Measurements from ENCODE around the gene CRYBG2.
"Not testable (repeated sequence)": the region's sequence is repeated elsewhere in the genome, so short reads cannot be mapped to it uniquely, and the experiment has no call there.

DNA sequence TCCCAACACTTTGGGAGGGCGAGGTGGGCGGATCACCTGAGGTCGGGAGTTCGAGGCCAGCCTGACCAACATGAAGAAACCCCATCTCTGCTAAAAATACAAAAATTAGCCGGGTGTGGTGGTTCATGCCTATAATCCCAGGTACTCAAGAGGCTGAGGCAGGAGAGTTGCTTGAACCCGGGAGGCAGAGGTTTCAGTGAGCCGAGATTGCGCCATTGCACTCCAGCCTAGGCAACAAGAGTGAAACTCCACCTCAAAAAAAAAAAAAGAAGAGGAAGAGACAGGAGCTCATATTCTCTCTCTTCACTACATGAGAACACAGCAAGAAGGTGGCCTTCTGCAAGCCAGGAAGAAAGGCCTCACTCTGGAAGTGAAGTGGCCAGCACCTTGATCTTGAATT is 20.6 kb downstream of the CRYBG2 start:
- TF ChIP-seq, protein P1, sequence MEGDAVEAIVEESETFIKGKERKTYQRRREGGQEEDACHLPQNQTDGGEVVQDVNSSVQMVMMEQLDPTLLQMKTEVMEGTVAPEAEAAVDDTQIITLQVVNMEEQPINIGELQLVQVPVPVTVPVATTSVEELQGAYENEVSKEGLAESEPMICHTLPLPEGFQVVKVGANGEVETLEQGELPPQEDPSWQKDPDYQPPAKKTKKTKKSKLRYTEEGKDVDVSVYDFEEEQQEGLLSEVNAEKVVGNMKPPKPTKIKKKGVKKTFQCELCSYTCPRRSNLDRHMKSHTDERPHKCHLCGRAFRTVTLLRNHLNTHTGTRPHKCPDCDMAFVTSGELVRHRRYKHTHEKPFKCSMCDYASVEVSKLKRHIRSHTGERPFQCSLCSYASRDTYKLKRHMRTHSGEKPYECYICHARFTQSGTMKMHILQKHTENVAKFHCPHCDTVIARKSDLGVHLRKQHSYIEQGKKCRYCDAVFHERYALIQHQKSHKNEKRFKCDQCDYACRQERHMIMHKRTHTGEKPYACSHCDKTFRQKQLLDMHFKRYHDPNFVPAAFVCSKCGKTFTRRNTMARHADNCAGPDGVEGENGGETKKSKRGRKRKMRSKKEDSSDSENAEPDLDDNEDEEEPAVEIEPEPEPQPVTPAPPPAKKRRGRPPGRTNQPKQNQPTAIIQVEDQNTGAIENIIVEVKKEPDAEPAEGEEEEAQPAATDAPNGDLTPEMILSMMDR (IDR thresholded peaks at IDR 0.05), result not testable (repeated sequence)
- TF ChIP-seq POLR2A, EP300, POLR2AphosphoS5 (IDR thresholded peaks at IDR 0.05): not testable (repeated sequence)
